Measurements from ENCODE around the gene NUP85.

Gene NUP85

GRCh38 chr17:75270966-75271232 lies 65.4 kb downstream of the NUP85 start, which contains the start of gene MIF4GD:
Gene MIF4GD, minus strand, starts transcription at chr17:75271231. Its CDS starts 1,036 bp downstream, at chr17:75270195.
- TF ChIP-seq SIN3A (IDR thresholded peaks at IDR 0.05; ENCODE audit: borderline replicate concordance, insufficient read depth, low read length) (no peak), POLR2AphosphoS5 (IDR thresholded peaks at IDR 0.05; ENCODE audit: low read depth, low read length) (no peak), REST (IDR thresholded peaks at IDR 0.05; ENCODE audit: insufficient read depth in 1 of 2, low read depth in 2 of 2, low read length in 2 of 2) (no peak), FOXP2 (optimal IDR thresholded peaks at IDR 0.05; ENCODE audit: borderline replicate concordance, extremely low read depth, extremely low read length, insufficient read depth) (no peak), TAF1 (IDR thresholded peaks at IDR 0.05; ENCODE audit: borderline replicate concordance, insufficient read depth, low read length) (peak; percentile 40; the same call in 1 of the 2 replicates)

- TF ChIP-seq SIN3A (IDR thresholded peaks at IDR 0.05; ENCODE audit: borderline replicate concordance, insufficient read depth, low read length) (0 out of 2 replicates have a peak, but pooled peaks have one; percentile 43), POLR2AphosphoS5 (IDR thresholded peaks at IDR 0.05; ENCODE audit: low read depth, low read length) (peak; percentile 25), REST (IDR thresholded peaks at IDR 0.05; ENCODE audit: insufficient read depth in 1 of 2, low read depth in 2 of 2, low read length in 2 of 2) (0 out of 4 replicates have a peak, but pooled peaks of 1 of the 2 experiments have one; percentile 14), FOXP2 (optimal IDR thresholded peaks at IDR 0.05; ENCODE audit: borderline replicate concordance, extremely low read depth, extremely low read length, insufficient read depth) (peak; percentile 59), TAF1 (IDR thresholded peaks at IDR 0.05; ENCODE audit: borderline replicate concordance, insufficient read depth, low read length) (no peak)
Observed at GRCh38 chr17:75271233-75271954, 65.9 kb downstream of the NUP85 start.

DNA sequence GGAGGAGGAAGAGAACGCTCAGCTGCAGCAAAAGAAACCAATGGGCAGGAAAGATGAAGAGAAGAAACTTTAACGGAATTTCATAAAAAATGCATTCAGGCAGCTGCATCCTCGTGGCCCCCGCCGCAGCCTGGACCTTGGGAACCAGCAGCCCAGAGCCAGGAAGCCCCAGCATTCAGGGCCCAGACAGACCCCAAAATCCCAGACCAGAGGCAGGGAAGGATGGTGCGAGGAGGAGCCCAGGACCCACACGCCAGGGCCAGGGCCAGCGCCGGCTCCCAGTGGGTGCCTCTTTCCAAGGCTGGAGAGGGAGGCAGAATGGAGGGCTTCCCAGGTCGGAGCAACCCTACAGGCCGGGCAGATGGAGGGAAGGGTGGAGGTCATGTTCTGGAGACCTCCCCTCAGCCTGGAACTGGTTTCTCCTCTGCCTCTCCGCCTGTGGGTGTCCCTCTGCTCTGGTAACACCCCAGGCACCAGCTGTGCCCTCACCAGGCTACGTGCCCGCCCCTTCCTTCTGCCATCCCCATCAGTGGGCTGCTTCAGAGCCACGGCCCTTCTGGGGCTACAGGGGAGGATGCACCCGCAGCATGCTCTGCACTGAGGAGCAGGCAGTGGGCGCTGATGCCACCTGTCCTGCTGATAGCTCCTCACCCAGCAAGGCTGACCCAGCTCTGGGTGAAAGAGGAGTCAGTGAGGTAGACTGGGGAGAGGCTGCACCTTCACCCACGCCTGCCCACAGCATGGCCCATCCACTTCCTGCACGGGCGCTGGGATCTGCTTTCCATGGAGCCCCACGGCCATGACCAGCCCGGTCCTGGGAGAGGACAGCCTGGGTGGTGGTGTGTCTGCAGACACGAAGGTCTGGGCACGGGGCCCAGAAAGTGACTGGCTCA lies 66.7 kb downstream of the NUP85 start:
- TF ChIP-seq SIN3A (IDR thresholded peaks at IDR 0.05; ENCODE audit: borderline replicate concordance, insufficient read depth, low read length) (no peak), FOXP2 (optimal IDR thresholded peaks at IDR 0.05; ENCODE audit: borderline replicate concordance, extremely low read depth, extremely low read length, insufficient read depth) (no peak), TAF1 (IDR thresholded peaks at IDR 0.05; ENCODE audit: borderline replicate concordance, insufficient read depth, low read length) (no peak), REST (IDR thresholded peaks at IDR 0.05; ENCODE audit: insufficient read depth in 1 of 2, low read depth in 2 of 2, low read length in 2 of 2) (no peak), POLR2AphosphoS5 (IDR thresholded peaks at IDR 0.05; ENCODE audit: low read depth, low read length) (no peak; the same call in 1 of the 2 replicates)

DNA sequence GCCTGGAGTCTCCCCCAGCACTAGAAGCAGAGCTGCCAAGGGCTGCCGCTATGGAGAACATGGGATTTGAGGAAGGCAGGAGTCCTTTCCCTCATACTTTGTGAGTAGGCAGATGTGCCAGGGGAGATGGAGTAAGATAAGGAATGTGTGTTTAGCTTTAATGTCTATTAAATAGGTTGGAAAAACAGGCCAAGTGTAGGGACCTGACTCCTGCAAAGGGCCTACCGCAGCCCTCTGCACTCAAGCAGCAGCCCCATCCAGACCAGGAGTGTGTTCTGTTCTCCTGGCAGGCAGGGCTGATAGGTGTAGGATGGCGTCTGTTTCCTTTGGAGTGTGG lies 67.3 kb downstream of the NUP85 start:
- TF ChIP-seq SIN3A (IDR thresholded peaks at IDR 0.05; ENCODE audit: borderline replicate concordance, insufficient read depth, low read length) (no peak), TAF1 (IDR thresholded peaks at IDR 0.05; ENCODE audit: borderline replicate concordance, insufficient read depth, low read length) (no peak), POLR2AphosphoS5 (IDR thresholded peaks at IDR 0.05; ENCODE audit: low read depth, low read length) (no peak), FOXP2 (optimal IDR thresholded peaks at IDR 0.05; ENCODE audit: borderline replicate concordance, extremely low read depth, extremely low read length, insufficient read depth) (no peak), REST (IDR thresholded peaks at IDR 0.05; ENCODE audit: insufficient read depth in 1 of 2, low read depth in 2 of 2, low read length in 2 of 2) (no peak)
